ENCODE measurements around the gene DIAPH2.

- no peak for TF ChIP-seq POLR2AphosphoS5 (IDR thresholded peaks at IDR 0.05)
- no peak for TF ChIP-seq POLR2A (IDR thresholded peaks at IDR 0.05)
Observed at GRCh38 chrX:96713303-96713702, 28.7 kb downstream of the DIAPH2 start.

All from breast epithelium (tissue), 3 donors.